SK-MEL-5 (cell line): ENCODE measurements around the gene FUS. TPM values are rescaled to one million over a fixed set of nuclear protein-coding genes. Genes with fewer than 3 reads are reported as not detected.

Experiments
- DNase-seq: peaks from one replicate; pipeline ENCODE4 v3.0.0-alpha.2; 2016; ENCODE audit warnings: low read depth, low spot score
- in situ Hi-C: cut with HindIII; loops from 2 replicates; pipeline ENCODE4 v1.10.0; 2016; ENCODE audit warnings: low sequenced_read_pairs, high pct_unique_total_duplicates, low pct_unique_long_range_greater_than_20kb
- total RNA-seq: library from RNA; depleted of rRNA; stranded (reverse); fragments of >200 nt; shearing (Covaris generic); gene quantifications from 2 replicates; pipeline ENCODE4 v1.2.3, GENCODE V29; 2014

Gene FUS
- total RNA-seq, 1 experiment from 2014 or later = 24.1 TPM

GRCh38 chr16:31181102-31181830 is 1.3 kb downstream of the FUS start:
- in situ Hi-C loops = no loop called here
- peak; percentile 52 for DNase-seq

DNA sequence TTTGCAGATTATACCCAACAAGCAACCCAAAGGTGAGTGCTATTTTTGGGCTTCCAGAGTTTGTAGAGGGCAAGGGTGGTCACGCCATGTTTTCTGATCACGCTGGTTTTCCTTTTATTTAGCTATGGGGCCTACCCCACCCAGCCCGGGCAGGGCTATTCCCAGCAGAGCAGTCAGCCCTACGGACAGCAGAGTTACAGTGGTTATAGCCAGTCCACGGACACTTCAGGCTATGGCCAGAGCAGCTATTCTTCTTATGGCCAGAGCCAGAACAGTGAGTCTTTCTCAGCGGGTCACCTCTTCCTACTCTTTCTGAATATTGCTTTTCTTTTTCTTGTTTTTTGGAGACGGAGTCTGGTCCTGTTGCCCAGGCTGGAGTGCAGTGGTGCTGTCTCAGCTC is 2.5 kb downstream of the FUS start:
- in situ Hi-C loops = no loop called here
- DNase-seq = no peak

GRCh38 chr16:31183432-31184428 is 3.8 kb downstream of the FUS start:
- no peak for DNase-seq
- in situ Hi-C loops = no loop called here

- in situ Hi-C loops = no loop called here
- DNase-seq = no peak
Measured at GRCh38 chr16:31184888-31185287, 4.9 kb downstream of the FUS start.

GRCh38 chr16:31185339-31185738 is 5.4 kb downstream of the FUS start:
- in situ Hi-C loops = no loop called here
- DNase-seq = no peak

DNA sequence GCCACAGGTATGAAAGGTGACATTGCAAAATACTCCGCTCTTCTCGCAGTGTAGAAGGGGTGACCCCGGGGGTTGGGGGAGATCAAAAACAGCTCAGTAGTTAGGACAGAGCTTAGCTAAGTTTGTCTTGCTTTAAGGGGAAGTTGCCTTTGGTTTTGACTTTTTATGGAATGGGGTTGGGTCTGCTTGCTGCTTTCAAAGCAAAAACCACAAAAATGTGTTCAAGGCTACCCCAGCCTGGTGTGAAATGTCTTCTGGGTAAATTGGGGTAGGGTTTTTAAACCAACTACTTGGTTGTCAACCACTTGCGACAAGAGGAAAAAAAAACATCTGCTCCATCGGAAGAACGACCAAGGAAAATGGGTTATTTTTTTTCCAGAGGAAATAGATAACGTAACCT is 6.2 kb downstream of the FUS start:
- no peak for DNase-seq
- in situ Hi-C loops = no loop called here

DNA sequence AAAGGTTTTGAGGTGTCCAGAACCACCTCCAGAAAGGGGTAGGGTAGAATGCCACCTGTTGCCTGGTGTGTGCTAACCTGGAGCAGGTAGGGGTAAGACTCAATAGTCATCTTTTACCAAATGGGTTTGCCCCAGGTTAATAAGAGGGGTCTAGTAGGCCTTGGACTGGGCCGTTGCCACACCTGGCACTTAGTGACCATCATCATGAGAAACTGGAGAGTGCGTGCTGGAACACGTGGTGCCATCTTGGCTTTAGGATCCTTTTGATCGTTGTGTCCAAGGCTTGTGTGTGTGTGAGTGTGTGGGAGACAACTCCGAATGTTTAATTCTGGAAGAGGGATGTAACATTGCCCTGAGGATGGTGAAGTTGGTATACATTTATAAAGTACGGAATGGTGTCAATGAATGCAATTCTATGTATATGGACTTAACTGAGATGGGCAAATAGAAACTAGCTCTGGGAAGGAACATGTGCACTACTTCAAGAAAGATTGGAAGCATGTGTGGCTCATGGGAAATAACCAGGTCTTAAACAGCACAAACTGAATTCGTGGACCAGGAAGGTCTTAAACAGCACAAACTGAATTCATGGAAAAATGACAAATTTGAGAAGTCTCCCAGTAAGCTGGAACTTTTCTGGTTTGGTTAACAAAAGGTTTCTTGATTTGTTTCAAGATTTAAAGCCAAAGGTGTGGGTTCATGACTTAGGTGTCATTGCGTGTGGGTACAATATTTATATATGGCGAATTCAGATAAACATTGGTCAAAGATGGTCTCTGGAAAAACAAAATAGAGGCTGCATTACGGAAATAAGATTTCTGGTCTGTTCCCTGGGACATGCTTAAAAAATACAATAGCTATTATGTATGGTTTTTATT is 7.2 kb downstream of the FUS start:
- in situ Hi-C loops = no loop called here
- no peak for DNase-seq

GRCh38 chr16:31187808-31188189 is 7.9 kb downstream of the FUS start:
- in situ Hi-C loops = no loop called here
- no peak for DNase-seq

- no peak for DNase-seq
- in situ Hi-C loops = no loop called here
Measured at GRCh38 chr16:31188450-31189411, 8.8 kb downstream of the FUS start.

DNA sequence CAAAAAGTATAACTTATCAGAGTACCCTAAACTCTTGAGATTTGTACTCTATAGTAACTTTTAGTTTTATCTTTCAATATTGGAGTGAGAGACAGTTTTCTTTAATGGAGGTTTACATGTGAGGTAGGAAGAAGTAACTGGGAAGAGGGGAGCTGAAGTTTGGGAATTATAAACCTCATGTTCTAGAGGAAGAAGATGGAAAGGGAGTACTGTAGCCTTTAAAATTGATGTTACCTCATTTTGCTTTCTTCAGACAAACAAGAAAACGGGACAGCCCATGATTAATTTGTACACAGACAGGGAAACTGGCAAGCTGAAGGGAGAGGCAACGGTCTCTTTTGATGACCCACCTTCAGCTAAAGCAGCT is 9.5 kb downstream of the FUS start:
- DNase-seq = no peak
- in situ Hi-C loops = no loop called here

GRCh38 chr16:31190061-31190460 is 10.1 kb downstream of the FUS start:
- DNase-seq = no peak
- in situ Hi-C loops = no loop called here

DNA sequence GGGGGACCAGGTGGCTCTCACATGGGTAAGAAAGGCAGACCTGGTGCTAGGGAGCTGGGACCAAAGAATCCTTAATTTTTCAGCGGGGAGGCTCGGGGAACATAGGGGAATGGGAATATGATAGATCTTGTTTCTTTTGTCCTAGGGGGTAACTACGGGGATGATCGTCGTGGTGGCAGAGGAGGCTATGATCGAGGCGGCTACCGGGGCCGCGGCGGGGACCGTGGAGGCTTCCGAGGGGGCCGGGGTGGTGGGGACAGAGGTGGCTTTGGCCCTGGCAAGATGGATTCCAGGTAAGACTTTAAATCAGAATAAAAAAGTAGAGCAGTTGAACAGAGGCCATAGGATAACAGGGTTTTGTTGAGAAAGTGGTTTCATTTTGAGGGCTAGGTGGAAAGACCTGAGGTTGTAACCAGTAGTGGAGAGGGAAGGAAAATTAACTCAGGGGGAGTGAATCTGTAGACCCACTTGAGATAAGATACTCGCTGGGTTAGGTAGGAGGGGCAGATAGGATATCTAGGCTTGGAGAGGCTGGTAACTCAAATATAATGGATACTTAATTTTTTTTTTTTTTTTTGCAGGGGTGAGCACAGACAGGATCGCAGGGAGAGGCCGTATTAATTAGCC is 11.0 kb downstream of the FUS start:
- DNase-seq = no peak
- in situ Hi-C loops = no loop called here

GRCh38 chr16:31191697-31192428 is 11.9 kb downstream of the FUS start:
- no peak for DNase-seq
- in situ Hi-C loops = no loop called here

DNA sequence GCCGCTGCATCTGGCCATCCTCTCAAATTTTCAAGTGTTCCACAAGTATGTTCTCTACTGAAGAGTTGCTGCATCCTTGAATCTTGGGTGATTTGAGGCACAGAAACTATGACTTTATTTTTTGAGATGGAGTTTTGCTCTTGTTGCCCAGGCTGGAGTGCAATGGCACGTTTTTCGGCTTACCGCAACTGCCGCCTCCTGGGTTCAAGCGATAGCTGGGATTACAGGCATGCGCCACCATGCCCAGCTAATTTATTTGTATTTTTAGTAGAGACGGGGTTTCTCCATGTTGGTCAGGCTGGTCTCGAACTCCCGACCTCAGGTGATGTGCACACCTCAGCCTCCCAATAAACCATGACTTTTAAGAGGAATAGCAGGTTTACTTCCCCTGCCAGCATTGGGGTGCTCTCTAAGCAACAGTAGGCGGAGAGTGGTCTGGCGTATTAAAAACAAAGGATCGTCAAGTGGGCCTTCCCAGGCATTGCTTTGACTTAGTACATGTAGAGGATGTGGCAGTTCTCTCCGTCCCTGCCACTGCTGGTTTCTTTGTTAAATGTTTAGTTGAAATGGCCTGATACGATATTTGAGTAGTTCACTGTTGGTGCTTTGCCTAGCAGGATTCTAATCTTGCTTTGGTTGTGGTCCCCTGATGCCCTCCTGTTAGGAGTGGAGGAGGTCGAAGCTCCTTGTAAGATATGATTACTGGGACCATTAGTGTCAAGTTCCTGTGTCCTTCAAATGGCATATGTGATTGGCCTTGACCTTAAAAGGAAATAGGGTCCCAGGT is 13.1 kb downstream of the FUS start:
- in situ Hi-C loops = no loop called here
- DNase-seq = no peak

- in situ Hi-C loops = no loop called here
- no peak for DNase-seq
Measured at GRCh38 chr16:31193874-31194273, 13.9 kb downstream of the FUS start.
